ENCODE results near the gene CCT5.

Gene CCT5

GRCh38 chr5:10259899-10260298, 9.8 kb downstream of the CCT5 start:
- no peak overlapping the region for H2AFZ ChIP-seq
- H3K36me3 ChIP-seq (ENCODE audit: control insufficient read depth, insufficient read depth, low read length), result no peaks in the 10 kb centered on the region
- no peaks in the 10 kb centered on the region for H3K9me3 ChIP-seq (ENCODE audit: control insufficient read depth, low read length)
- H3K4me2 ChIP-seq (ENCODE audit: low read length), result no peak overlapping the region
- no peaks in the 10 kb centered on the region for H3K27me3 ChIP-seq (ENCODE audit: control insufficient read depth, insufficient read depth, low read length)
- H3K4me1 ChIP-seq, result peaks cover 4% of the 10 kb centered on the region
- peaks cover 5% of the 10 kb centered on the region for H3K79me2 ChIP-seq
- H3K4me3 ChIP-seq (ENCODE audit: low read depth, low read length), result no peak overlapping the region
- H3K9ac ChIP-seq, result no peak overlapping the region
- TF ChIP-seq CTCF (IDR thresholded peaks at IDR 0.05), result no peak
- no peak overlapping the region for H3K27ac ChIP-seq

GRCh38 chr5:10261065-10261464, 11.0 kb downstream of the CCT5 start:
- no peaks in the 10 kb centered on the region for H3K79me2 ChIP-seq
- H2AFZ ChIP-seq, result no peak overlapping the region
- no peak overlapping the region for H3K9ac ChIP-seq
- no peak overlapping the region for H3K4me3 ChIP-seq (ENCODE audit: low read depth, low read length)
- no peaks in the 10 kb centered on the region for H3K36me3 ChIP-seq (ENCODE audit: control insufficient read depth, insufficient read depth, low read length)
- H3K27ac ChIP-seq, result no peak overlapping the region
- no peaks in the 10 kb centered on the region for H3K27me3 ChIP-seq (ENCODE audit: control insufficient read depth, insufficient read depth, low read length)
- TF ChIP-seq CTCF (IDR thresholded peaks at IDR 0.05), result no peak
- H3K4me1 ChIP-seq, result no peaks in the 10 kb centered on the region
- no peaks in the 10 kb centered on the region for H3K9me3 ChIP-seq (ENCODE audit: control insufficient read depth, low read length)
- H3K4me2 ChIP-seq (ENCODE audit: low read length), result no peak overlapping the region

- Histone ChIP-seq H3K79me2 (no peaks in the 10 kb centered on the region), H3K9me3 (ENCODE audit: control insufficient read depth, low read length) (no peaks in the 10 kb centered on the region), H3K27ac (no peak overlapping the region), H3K9ac (no peak overlapping the region), H3K4me3 (ENCODE audit: low read depth, low read length) (no peak overlapping the region), H3K36me3 (ENCODE audit: control insufficient read depth, insufficient read depth, low read length) (no peaks in the 10 kb centered on the region), H2AFZ (no peak overlapping the region), H3K4me2 (ENCODE audit: low read length) (peak overlapping the region; percentile 17), H3K27me3 (ENCODE audit: control insufficient read depth, insufficient read depth, low read length) (no peaks in the 10 kb centered on the region), H3K4me1 (no peaks in the 10 kb centered on the region)
- TF ChIP-seq CTCF (IDR thresholded peaks at IDR 0.05), result no peak
These were observed 12.2 kb downstream of the CCT5 start for GRCh38 chr5:10262121-10262774.

- no peak for TF ChIP-seq CTCF (IDR thresholded peaks at IDR 0.05)
- H3K4me1 ChIP-seq, result no peaks in the 10 kb centered on the region
- no peak overlapping the region for H3K4me2 ChIP-seq (ENCODE audit: low read length)
- no peak overlapping the region for H3K9ac ChIP-seq
- no peaks in the 10 kb centered on the region for H3K27me3 ChIP-seq (ENCODE audit: control insufficient read depth, insufficient read depth, low read length)
- no peaks in the 10 kb centered on the region for H3K36me3 ChIP-seq (ENCODE audit: control insufficient read depth, insufficient read depth, low read length)
- no peak overlapping the region for H3K27ac ChIP-seq
- no peak overlapping the region for H3K4me3 ChIP-seq (ENCODE audit: low read depth, low read length)
- no peak overlapping the region for H2AFZ ChIP-seq
- no peaks in the 10 kb centered on the region for H3K79me2 ChIP-seq
- no peaks in the 10 kb centered on the region for H3K9me3 ChIP-seq (ENCODE audit: control insufficient read depth, low read length)
These were observed 12.9 kb downstream of the CCT5 start for GRCh38 chr5:10262995-10263394.

- Histone ChIP-seq H3K4me1 (no peaks in the 10 kb centered on the region), H3K79me2 (no peaks in the 10 kb centered on the region), H3K4me3 (ENCODE audit: low read depth, low read length) (no peak overlapping the region), H2AFZ (no peak overlapping the region), H3K27me3 (ENCODE audit: control insufficient read depth, insufficient read depth, low read length) (no peaks in the 10 kb centered on the region), H3K27ac (no peak overlapping the region), H3K36me3 (ENCODE audit: control insufficient read depth, insufficient read depth, low read length) (no peaks in the 10 kb centered on the region), H3K9ac (no peak overlapping the region), H3K4me2 (ENCODE audit: low read length) (no peak overlapping the region), H3K9me3 (ENCODE audit: control insufficient read depth, low read length) (no peaks in the 10 kb centered on the region)
- no peak for TF ChIP-seq CTCF (IDR thresholded peaks at IDR 0.05)
These were observed 14.5 kb downstream of the CCT5 start for GRCh38 chr5:10264604-10265003.
